GM12892 (cell line): ENCODE measurements around the gene HAUS8.

ENCODE experiments used
- DNase-seq: peaks from one replicate; pipeline ENCODE4 v3.0.0; 2011; ENCODE audit not compliant: insufficient read length
- FAIRE-seq: peaks from 2 replicates; lab custom pipeline; 2011; peaks lifted over from hg19 to GRCh38; lab: Jason Lieb, UNC
- POLR2A ChIP-seq: IDR thresholded peaks from 2 replicates; pipeline ENCODE4 v1.6.1; 2011; ENCODE audit warnings: low read depth, low read length, control low read depth
- POLR2AphosphoS5 ChIP-seq: IDR thresholded peaks from 2 replicates; pipeline ENCODE4 v1.6.1; 2011; ENCODE audit warnings: low read depth, low read length, control low read depth
- TAF1 ChIP-seq: IDR thresholded peaks from 2 replicates; pipeline ENCODE4 v1.6.1; 2011; ENCODE audit warnings: low read depth, mild to moderate bottlenecking, control low read depth, low read length, borderline replicate concordance

The HAUS8 gene

GRCh38 chr19:17080440-17080801 lies 5.2 kb upstream of the HAUS8 start:
- no peak for FAIRE-seq
- no peak for DNase-seq
- no peak for TF ChIP-seq TAF1
- TF ChIP-seq POLR2AphosphoS5, result no peak
- no peak for TF ChIP-seq POLR2A

DNA sequence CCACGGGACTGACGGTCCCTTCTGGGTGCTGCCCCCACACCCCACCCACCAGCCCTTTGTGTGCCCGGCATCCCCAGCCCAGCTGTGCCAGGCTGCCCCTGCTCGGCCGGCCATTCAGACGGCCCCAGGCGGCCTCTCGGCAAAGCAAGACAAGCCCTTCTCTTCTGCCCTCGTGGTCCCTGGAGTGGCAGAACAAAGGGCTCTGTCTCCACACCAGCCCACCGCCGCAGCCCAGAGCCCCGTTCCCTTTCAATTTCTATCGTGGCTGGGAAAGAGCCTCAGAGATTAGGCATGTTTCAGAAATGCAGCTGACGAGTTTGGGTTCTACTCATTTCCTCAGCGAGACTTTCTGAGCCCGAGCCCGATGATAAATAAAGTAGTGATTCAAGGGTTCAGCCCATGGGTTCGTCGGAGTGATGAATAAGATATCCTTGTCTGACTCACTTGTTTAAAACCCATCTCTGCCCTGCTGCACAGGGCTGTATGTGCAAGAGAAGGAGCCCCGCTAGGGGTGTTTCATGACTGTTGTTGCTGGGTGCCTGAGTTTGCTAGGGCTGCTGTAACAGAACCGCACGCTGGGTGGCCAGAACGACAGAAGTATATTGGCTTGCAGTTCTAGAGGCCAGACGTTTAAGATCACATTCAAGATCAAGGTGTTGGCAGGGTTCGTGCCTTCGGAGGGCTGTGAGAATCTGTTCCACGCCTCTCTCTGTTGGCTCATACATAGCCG lies 4.6 kb upstream of the HAUS8 start:
- TF ChIP-seq POLR2A (0 out of 2 replicates have a peak, but pooled peaks have one; percentile 20), TAF1 (no peak), POLR2AphosphoS5 (peak; percentile 21; the same call in 1 of the 2 replicates)
- DNase-seq, result peak; percentile 63
- FAIRE-seq, result peak; percentile 88

DNA sequence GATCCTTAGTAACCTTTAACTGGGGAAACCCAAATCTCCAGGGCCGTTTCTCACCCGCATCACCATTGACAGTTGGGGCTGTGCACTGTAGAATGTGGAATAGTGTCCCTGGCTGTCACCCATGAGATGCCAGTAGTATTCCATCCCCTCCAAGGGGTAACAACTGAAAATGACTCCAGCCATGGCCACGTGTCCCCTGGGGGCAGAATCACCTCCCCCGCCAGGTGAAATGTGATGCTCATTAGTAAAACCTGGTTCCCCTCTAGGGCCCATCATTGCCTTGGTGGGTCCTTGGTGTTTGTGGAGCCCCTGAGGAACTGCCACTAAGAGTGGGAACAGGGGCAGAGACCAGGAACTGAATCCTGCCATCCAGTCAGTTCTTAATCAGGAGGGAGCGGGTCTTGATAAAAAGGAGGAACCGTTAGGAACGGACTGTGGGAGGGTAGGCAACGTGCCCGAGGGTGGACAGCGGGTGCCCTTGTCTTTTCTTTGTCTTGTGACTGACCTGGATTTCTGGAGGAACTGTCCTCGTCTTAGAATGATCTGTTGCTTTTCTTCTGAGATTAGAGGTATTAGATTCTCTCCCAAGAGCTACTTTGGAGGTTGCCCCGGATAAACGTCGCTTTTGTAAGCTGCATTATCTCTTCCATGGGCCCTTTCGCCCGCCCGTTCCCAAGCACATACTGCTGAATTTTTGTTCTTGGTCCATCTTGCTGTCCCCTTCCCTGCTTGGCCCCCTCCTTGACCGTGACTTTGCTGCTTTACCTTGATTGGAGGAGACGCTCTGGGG lies 3.9 kb upstream of the HAUS8 start:
- FAIRE-seq (no peak), DNase-seq (no peak)
- TF ChIP-seq POLR2A (peak; percentile 49; the same call in 1 of the 2 replicates), POLR2AphosphoS5 (no peak), TAF1 (no peak)

- DNase-seq (no peak), FAIRE-seq (no peak)
- TF ChIP-seq POLR2A (no peak), TAF1 (no peak), POLR2AphosphoS5 (no peak)
Measured at GRCh38 chr19:17078036-17078919, 3.0 kb upstream of the HAUS8 start.

- TF ChIP-seq TAF1 (no peak), POLR2A (no peak), POLR2AphosphoS5 (no peak)
- DNase-seq, result no peak
- no peak for FAIRE-seq
Measured at GRCh38 chr19:17077447-17078028, 2.3 kb upstream of the HAUS8 start.

DNA sequence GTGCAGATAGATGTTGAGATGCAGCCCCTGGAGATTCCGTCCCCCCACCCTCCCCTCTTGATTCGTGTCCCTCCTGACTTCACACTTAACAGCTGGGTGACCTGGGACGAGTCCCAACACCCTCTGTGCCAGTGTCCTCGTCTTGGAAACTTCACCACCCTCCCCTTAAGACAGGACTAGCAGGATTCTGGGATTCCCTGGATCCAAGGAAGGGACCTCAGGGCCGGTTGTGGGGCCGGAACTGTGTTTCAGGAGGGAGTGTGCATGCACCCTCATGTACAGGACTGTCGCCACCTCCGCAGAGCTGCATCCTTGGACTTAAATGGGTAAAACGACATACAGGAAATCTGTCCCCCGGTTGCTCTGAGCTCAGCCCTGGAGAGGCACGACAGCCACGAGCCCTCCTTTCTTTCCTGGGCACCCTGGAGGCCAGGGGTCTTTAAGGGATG lies 1.3 kb upstream of the HAUS8 start:
- no peak for DNase-seq
- no peak for FAIRE-seq
- TF ChIP-seq POLR2A (no peak), POLR2AphosphoS5 (no peak), TAF1 (no peak)

DNA sequence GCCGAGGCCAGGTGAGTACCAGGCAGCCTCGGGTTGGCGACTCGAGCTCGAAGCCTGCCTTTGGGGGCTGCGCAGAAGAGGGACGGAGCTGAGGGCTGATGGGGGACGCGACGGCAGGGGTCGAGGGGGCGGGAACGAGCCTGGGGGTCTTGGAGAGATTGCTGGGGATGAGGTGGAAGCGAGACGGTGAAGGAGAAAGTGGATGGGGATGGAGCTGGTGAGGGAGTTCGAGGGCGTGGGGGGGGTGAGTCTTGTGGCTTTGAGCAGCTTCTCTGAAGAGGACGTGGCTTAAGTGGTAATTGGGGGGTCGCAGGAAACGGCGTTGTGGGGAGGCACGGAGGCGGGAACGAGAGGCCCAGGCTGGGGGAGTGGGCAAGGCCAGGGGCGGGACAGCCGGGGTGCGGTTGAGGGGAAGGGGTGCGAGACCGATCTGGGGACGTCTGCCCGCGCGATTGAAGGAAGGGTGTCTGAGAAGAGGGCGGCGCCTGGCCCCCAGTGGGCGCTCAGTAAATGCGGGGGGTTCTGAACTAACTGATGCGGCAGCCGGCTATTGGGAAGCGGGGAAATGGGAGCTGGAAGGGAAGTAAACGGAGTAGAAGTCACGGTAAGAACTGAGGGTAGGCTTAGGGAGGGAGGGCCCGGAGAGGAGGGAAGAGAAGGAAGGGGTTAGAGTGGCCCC lies 751 bp upstream of the HAUS8 start:
- DNase-seq, result no peak
- no peak for FAIRE-seq
- TF ChIP-seq POLR2A (peak; percentile 10; the same call in 1 of the 2 replicates), TAF1 (no peak), POLR2AphosphoS5 (no peak)

- FAIRE-seq (no peak), DNase-seq (no peak)
Measured at GRCh38 chr19:17074634-17075034, 618 bp downstream of the HAUS8 start.

GRCh38 chr19:17073869-17074633 lies 1.2 kb downstream of the HAUS8 start:
- DNase-seq, result no peak
- no peak for FAIRE-seq
- no peak for TF ChIP-seq POLR2AphosphoS5
- no peak for TF ChIP-seq POLR2A
- TF ChIP-seq TAF1, result no peak

More at GRCh38 chr19:17074634-17075034, 618 bp downstream of the HAUS8 start:
- TF ChIP-seq POLR2AphosphoS5 (no peak), TAF1 (no peak), POLR2A (peak; percentile 10; the same call in 1 of the 2 replicates)

- TF ChIP-seq POLR2A (no peak), TAF1 (no peak)
- DNase-seq (no peak), FAIRE-seq (no peak)
Measured at GRCh38 chr19:17070912-17071311, 4.3 kb downstream of the HAUS8 start.
